Upper lobe of left lung (tissue), 6 donors: ENCODE results near the gene SCARB2. TPM values are rescaled to one million over a fixed set of nuclear protein-coding genes. Genes with fewer than 3 reads are reported as not detected.
A peak's percentile ranks its signal among the peaks of the same experiment; 100 is the strongest.

ENCODE experiments used
- ATAC-seq, 2 donors: fragments of 200-7000 bp; cut with Tn5 transposase; one replicate each; pipeline ENCODE4 v1.9.1; 2022; ENCODE audit warnings: mild to moderate bottlenecking in 2 of 2, moderate library complexity in 2 of 2; ENCODE audit not compliant: low FRiP score in 2 of 2
- DNase-seq, 2 donors: peaks; one replicate each; pipeline ENCODE4 v3.0.0-alpha.2; 2019 to 2020
- H3K27ac ChIP-seq, 4 donors: fragments of 200-600 bp; sonication (generic); one replicate each; pipeline ENCODE4 v1.5.1; 2016 to 2019
- H3K27me3 ChIP-seq, 4 donors: fragments of 200-600 bp; sonication (generic); one replicate each; pipeline ENCODE4 v1.5.1; 2017 to 2019
- H3K36me3 ChIP-seq, 4 donors: fragments of 200-600 bp; sonication (generic); one replicate each; pipeline ENCODE4 v1.5.1; 2016 to 2019
- H3K4me1 ChIP-seq, 4 donors: fragments of 200-600 bp; sonication (generic); one replicate each; pipeline ENCODE4 v1.5.1; 2018 to 2019
- H3K4me3 ChIP-seq, 4 donors: fragments of 200-600 bp; sonication (generic); one replicate each; pipeline ENCODE4 v1.5.1; 2017 to 2019; ENCODE audit warnings: mild to moderate bottlenecking in 2 of 4, moderate library complexity in 1 of 4
- H3K9me3 ChIP-seq, 4 donors: fragments of 200-600 bp; sonication (generic); one replicate each; pipeline ENCODE4 v1.5.1; 2018 to 2019
- EP300 ChIP-seq, 4 donors: sonication (generic); formaldehyde crosslinking; IDR thresholded peaks; one replicate each; pipeline ENCODE4 v1.5.1; 2017; ENCODE audit warnings: antibody characterized with exemption in 4 of 4, control low read depth in 2 of 4
- POLR2A ChIP-seq, 4 donors: fragments of 450-650 bp; IDR thresholded peaks; one replicate each; pipeline ENCODE4 v1.5.1; 2016 to 2017; ENCODE audit warnings: antibody characterized with exemption in 4 of 4, mild to moderate bottlenecking in 2 of 4
- POLR2AphosphoS5 ChIP-seq, 2 donors: sonication (generic); formaldehyde crosslinking; IDR thresholded peaks; one replicate each; pipeline ENCODE4 v1.5.1; 2017; ENCODE audit warnings: antibody characterized with exemption in 2 of 2
- WGBS, 2 donors: methylation state at CpG; one replicate each; pipeline ENCODE4 v1.1.5; 2017 to 2018; 5-methylcytosine and 5-hydroxymethylcytosine counted together
- total RNA-seq, 6 donors: library from RNA; depleted of rRNA in 4 of 6; stranded (reverse); fragments of >200 nt in 4 of 6; gene quantifications; one replicate each; pipeline versions ENCODE4 v1.1.0 to v1.2.1, GENCODE V29; 2016 to 2021
- TF ChIP-seq, protein P1 (sequence below), 6 experiments: fragments of 450-650 bp in 4 of 6; fragments of 200-600 bp in 2 of 6; sonication (generic) in 2 of 6; IDR thresholded peaks; one replicate each; pipeline ENCODE4 v1.5.1; 2016 to 2019; ENCODE audit warnings: antibody characterized with exemption in 6 of 6
- donor health status: DM: no; HTN: no; CAD: no; lungs with moderate emphysema.
- donor health status: DM: no; HTN: yes; CAD: no; lungs with severe emphysema.

Gene SCARB2
- total RNA-seq, 6 donors from 2014 or later: 103 to 190 (median 174) TPM

DNA sequence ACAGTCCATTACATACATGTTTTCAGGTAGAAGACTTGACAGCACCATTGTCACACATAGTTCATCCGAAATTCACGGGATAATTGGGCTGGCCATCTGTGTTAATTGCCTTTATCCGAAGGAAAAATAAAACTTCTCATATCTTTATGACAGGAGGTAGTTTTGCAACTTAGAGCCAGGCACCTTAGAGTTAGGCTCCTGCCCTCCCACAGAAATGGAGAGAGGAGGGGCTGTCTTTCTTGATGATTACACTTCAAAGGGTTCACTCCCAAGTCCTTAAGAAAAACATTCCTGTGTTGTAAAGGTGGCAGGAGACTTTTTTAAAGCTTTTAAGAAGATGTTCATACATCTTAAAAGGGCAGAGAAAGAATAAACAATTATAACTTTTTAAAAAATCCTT lies 10.5 kb upstream of the SCARB2 start:
- WGBS, 2 donors: 59 to 73% methylated on average over 3 of the region's 3 CpGs
- H3K4me3 ChIP-seq: no peak overlapping the region
- no peak overlapping the region for H3K27ac ChIP-seq
- H3K27me3 ChIP-seq: no peaks in the 10 kb centered on the region
- H3K36me3 ChIP-seq: no peaks in the 10 kb centered on the region
- no peak for TF ChIP-seq EP300 (IDR thresholded peaks at IDR 0.05)
- no peak for TF ChIP-seq POLR2AphosphoS5 (IDR thresholded peaks at IDR 0.05)
- TF ChIP-seq, protein P1, sequence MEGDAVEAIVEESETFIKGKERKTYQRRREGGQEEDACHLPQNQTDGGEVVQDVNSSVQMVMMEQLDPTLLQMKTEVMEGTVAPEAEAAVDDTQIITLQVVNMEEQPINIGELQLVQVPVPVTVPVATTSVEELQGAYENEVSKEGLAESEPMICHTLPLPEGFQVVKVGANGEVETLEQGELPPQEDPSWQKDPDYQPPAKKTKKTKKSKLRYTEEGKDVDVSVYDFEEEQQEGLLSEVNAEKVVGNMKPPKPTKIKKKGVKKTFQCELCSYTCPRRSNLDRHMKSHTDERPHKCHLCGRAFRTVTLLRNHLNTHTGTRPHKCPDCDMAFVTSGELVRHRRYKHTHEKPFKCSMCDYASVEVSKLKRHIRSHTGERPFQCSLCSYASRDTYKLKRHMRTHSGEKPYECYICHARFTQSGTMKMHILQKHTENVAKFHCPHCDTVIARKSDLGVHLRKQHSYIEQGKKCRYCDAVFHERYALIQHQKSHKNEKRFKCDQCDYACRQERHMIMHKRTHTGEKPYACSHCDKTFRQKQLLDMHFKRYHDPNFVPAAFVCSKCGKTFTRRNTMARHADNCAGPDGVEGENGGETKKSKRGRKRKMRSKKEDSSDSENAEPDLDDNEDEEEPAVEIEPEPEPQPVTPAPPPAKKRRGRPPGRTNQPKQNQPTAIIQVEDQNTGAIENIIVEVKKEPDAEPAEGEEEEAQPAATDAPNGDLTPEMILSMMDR (IDR thresholded peaks at IDR 0.05): no peak
- no peak for TF ChIP-seq POLR2A (IDR thresholded peaks at IDR 0.05)
- peaks cover 0 to 6% (median 4%) of the 10 kb centered on the region in 4 donors for H3K9me3 ChIP-seq
- peaks cover 7 to 11% (median 9%) of the 10 kb centered on the region in 4 donors for H3K4me1 ChIP-seq
- DNase-seq: no peak
- no peak for ATAC-seq

DNA sequence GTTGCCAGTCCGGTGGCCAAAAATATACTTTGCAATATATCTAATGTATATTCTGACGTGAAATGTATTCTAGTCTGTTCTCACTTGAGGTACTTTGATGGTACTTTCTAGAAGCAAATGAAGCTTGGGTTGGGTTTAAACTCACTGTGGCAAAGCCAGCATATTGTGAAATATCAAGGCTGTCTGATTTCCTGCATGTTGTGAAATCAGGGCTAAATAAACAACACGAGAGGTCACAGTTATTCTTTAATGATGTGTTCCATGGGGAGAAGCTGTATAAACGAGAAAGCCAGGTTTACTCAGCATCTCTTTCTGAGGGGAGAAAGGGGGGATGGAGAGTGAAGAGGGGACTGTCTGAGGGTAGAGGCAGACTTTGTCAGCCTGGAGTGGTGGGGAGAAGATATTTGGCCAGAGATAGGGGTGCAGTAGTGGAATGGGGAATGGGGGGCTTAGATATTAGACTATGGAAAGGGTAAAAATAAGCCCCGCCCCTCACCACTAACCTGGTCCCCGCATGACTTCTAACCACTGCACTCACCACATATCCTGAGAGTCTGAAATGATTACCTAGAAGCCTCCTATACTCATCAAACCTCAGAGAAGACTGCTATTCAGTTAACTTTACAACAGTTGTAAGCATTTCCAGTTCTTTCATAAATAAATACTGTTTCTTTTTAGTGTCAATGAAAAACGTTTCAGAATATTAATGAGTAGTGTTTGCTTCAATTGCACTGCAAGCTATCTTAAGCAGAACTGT lies 5.9 kb upstream of the SCARB2 start:
- WGBS, 2 donors: 28 to 39% methylated on average over 7 of the region's 7 CpGs
- H3K27ac ChIP-seq: peak overlapping the region; percentile 8 to 61 (median 44)
- DNase-seq (no peak), ATAC-seq (peak in 1 of 2 donors; percentile 66)
- H3K27me3 ChIP-seq: no peaks in the 10 kb centered on the region
- no peaks in the 10 kb centered on the region for H3K9me3 ChIP-seq
- no peaks in the 10 kb centered on the region for H3K36me3 ChIP-seq
- peaks cover 26 to 55% (median 45%) of the 10 kb centered on the region in 4 donors for H3K4me1 ChIP-seq
- H3K4me3 ChIP-seq: no peak overlapping the region
- TF ChIP-seq EP300 (IDR thresholded peaks at IDR 0.05) (peak in 1 of 4 donors; percentile 86), POLR2A (IDR thresholded peaks at IDR 0.05) (no peak), POLR2AphosphoS5 (IDR thresholded peaks at IDR 0.05) (peak; percentile 24 to 88)
- TF ChIP-seq, protein P1 (IDR thresholded peaks at IDR 0.05): no peak

DNA sequence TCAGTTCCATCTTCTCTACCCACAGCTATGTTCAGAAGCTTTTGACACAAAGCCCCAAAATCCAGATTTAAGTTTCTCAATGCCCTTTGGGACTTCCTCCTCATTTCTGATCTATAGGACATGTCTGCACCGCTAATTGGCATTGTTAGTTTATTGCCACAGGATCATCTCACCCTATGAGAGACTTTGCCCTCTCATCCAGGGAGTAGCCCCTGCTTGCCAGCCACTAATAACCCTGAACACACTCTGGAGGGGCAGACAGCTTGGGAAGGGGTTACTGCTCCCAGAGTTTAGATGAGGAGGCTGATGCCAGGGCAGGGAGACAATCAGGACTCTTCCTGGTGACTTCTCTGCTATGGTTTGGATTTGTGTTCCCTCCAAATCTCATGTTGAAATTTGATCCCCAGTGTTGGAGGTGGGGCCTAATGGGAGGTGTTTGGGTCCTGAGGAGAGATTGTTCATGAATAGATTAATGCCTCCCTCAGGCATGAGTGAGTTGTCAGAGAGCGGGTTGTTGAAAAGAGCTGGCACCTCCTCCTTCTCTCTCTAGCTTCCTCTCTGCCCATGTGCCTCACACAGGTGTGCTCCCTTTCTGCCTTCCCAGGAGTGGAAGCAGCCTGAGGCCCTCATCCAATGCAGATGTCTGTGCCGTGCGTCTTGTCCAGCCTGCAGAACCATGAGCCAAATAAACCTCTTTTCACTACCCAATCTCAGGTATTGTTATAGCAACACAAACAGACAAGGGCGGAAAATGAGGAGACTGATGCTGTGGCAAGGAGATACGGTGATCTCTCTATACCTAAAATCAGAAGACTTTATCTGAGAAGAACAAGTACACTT lies 3.6 kb upstream of the SCARB2 start:
- H3K4me1 ChIP-seq: peaks cover 31 to 65% (median 55%) of the 10 kb centered on the region in 4 donors
- TF ChIP-seq EP300 (IDR thresholded peaks at IDR 0.05) (no peak), POLR2AphosphoS5 (IDR thresholded peaks at IDR 0.05) (no peak), POLR2A (IDR thresholded peaks at IDR 0.05) (no peak)
- TF ChIP-seq, protein P1 (IDR thresholded peaks at IDR 0.05): no peak
- 69 to 75% methylated on average over 6 of the region's 6 CpGs for WGBS, 2 donors

DNA sequence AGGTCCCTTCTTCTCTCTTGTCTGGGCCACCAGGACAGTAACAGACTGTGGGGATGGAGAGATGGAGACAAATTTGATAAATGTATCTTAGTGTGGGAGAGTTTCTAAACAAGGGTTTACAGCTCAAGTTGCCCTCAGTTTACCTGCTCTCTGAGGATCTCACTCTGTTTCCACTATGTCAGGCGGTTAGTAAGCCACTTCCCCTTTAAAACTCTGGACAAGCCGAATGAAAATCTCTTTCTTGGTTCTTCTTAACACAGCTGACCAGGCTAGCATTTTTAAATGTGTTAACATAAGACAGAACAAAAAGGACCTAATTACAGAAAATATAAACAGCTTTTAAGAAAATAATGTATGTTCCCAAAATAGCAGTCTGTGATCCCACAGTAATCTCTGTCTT lies 2.9 kb upstream of the SCARB2 start:
- H3K4me3 ChIP-seq: no peak overlapping the region
- peak overlapping the region in 2 of 4 donors; percentile 15 to 36 for H3K27ac ChIP-seq
- no peaks in the 10 kb centered on the region for H3K27me3 ChIP-seq
- no peaks in the 10 kb centered on the region for H3K9me3 ChIP-seq
- H3K4me1 ChIP-seq: peaks cover 37 to 71% (median 61%) of the 10 kb centered on the region in 4 donors
- H3K36me3 ChIP-seq: no peaks in the 10 kb centered on the region
- DNase-seq (no peak), ATAC-seq (no peak)
- 64 to 66% methylated on average over 2 of the region's 2 CpGs for WGBS, 2 donors
- no peak for TF ChIP-seq POLR2AphosphoS5 (IDR thresholded peaks at IDR 0.05)
- TF ChIP-seq, protein P1 (IDR thresholded peaks at IDR 0.05): no peak
- no peak for TF ChIP-seq EP300 (IDR thresholded peaks at IDR 0.05)
- TF ChIP-seq POLR2A (IDR thresholded peaks at IDR 0.05): no peak

More for the DNA sequence above, 3.6 kb upstream of the SCARB2 start:
- Histone ChIP-seq H3K36me3 (no peaks in the 10 kb centered on the region), H3K27me3 (no peaks in the 10 kb centered on the region), H3K9me3 (no peaks in the 10 kb centered on the region), H3K27ac (peak overlapping the region in 3 of 4 donors; percentile 15 to 49 (median 36)), H3K4me3 (no peak overlapping the region)
- ATAC-seq (no peak), DNase-seq (no peak)
